ENCODE results near the gene GJA1. TPM values are rescaled to one million over a fixed set of nuclear protein-coding genes. Genes with fewer than 3 reads are reported as not detected.

The GJA1 gene
- total RNA-seq, 2 donors from 2014 or later: 95.6 to 97.2 TPM

- WGBS: 64% methylated on average over 2 of the region's 2 CpGs
- Histone ChIP-seq H3K4me3 (no peak overlapping the region), H3K4me1 (replicated peaks) (no peaks in the 10 kb centered on the region), H3K27ac (no peak overlapping the region), H3K36me3 (no peaks in the 10 kb centered on the region), H3K27me3 (replicated peaks; ENCODE audit: insufficient read depth) (no peaks in the 10 kb centered on the region), H3K9me3 (no peaks in the 10 kb centered on the region)
- intact Hi-C loops (cut with DNase I): no loop called here
- DNase-seq (ENCODE audit: low spot score): no peak
- no peak for TF ChIP-seq CTCF (IDR thresholded peaks at IDR 0.05)
- no peak for TF ChIP-seq POLR2A (IDR thresholded peaks at IDR 0.05)
Measured at GRCh38 chr6:121398127-121398526, 37.3 kb upstream of the GJA1 start.

GRCh38 chr6:121399966-121400365, 35.5 kb upstream of the GJA1 start:
- Histone ChIP-seq H3K9me3 (no peaks in the 10 kb centered on the region), H3K27me3 (replicated peaks; ENCODE audit: insufficient read depth) (no peaks in the 10 kb centered on the region), H3K4me3 (no peak overlapping the region), H3K4me1 (replicated peaks) (no peaks in the 10 kb centered on the region), H3K27ac (no peak overlapping the region), H3K36me3 (no peaks in the 10 kb centered on the region)
- intact Hi-C loops (cut with DNase I): no loop called here
- DNase-seq (ENCODE audit: low spot score): no peak
- 58% methylated on average over 2 of the region's 2 CpGs for WGBS
- no peak for TF ChIP-seq POLR2A (IDR thresholded peaks at IDR 0.05)
- no peak for TF ChIP-seq CTCF (IDR thresholded peaks at IDR 0.05)
- no peak for TF ChIP-seq POLR2AphosphoS5 (IDR thresholded peaks at IDR 0.05)

GRCh38 chr6:121403964-121404363, 31.5 kb upstream of the GJA1 start:
- Histone ChIP-seq H3K9me3 (no peaks in the 10 kb centered on the region), H3K27ac (no peak overlapping the region), H3K4me1 (replicated peaks) (no peaks in the 10 kb centered on the region), H3K4me3 (no peak overlapping the region), H3K27me3 (replicated peaks; ENCODE audit: insufficient read depth) (no peaks in the 10 kb centered on the region), H3K36me3 (no peaks in the 10 kb centered on the region)
- DNase-seq (ENCODE audit: low spot score): no peak
- intact Hi-C loops (cut with DNase I): no loop called here
- 74% methylated on average over 2 of the region's 2 CpGs for WGBS
- no peak for TF ChIP-seq POLR2AphosphoS5 (IDR thresholded peaks at IDR 0.05)

- intact Hi-C loops (cut with DNase I): no loop called here
- no peaks in the 10 kb centered on the region for H3K9me3 ChIP-seq
- DNase-seq (ENCODE audit: low spot score): no peak
- H3K36me3 ChIP-seq: no peaks in the 10 kb centered on the region
- TF ChIP-seq CTCF (IDR thresholded peaks at IDR 0.05) (no peak), POLR2A (IDR thresholded peaks at IDR 0.05) (no peak), POLR2AphosphoS5 (IDR thresholded peaks at IDR 0.05) (no peak)
- H3K4me1 ChIP-seq (replicated peaks): no peaks in the 10 kb centered on the region
- no peak overlapping the region for H3K4me3 ChIP-seq
- 67% methylated on average over 9 of the region's 9 CpGs for WGBS
- no peak overlapping the region for H3K27ac ChIP-seq
- no peaks in the 10 kb centered on the region for H3K27me3 ChIP-seq (replicated peaks; ENCODE audit: insufficient read depth)
Measured at GRCh38 chr6:121405306-121405705, 30.1 kb upstream of the GJA1 start.

DNA sequence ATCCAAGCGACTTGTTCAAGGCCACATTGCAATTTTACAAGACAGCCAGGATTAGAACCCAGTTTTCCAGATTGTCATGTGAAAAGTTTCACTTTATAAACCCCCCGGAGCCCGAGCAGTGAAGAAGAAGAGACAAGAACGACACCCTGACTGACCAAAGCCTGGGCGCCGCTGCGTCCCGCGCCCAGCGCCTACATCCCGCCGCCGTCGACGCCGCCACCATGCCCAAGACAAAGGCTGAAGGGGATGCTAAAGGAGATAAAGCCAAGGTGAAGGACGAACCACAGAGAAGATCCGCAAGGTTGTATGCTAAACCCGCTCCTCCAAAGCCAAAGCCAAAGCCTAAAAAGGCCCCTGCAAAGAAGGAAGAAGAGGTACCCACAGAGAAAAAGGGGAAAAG, 27.1 kb upstream of the GJA1 start:
- WGBS: 96% methylated on average over 19 of the region's 19 CpGs
- H3K9me3 ChIP-seq: no peaks in the 10 kb centered on the region
- no peaks in the 10 kb centered on the region for H3K36me3 ChIP-seq
- H3K4me1 ChIP-seq (replicated peaks): no peaks in the 10 kb centered on the region
- no peak for DNase-seq (ENCODE audit: low spot score)
- H3K4me3 ChIP-seq: no peak overlapping the region
- intact Hi-C loops (cut with DNase I): no loop called here
- H3K27me3 ChIP-seq (replicated peaks; ENCODE audit: insufficient read depth): no peaks in the 10 kb centered on the region
- TF ChIP-seq POLR2AphosphoS5 (IDR thresholded peaks at IDR 0.05) (no peak), POLR2A (IDR thresholded peaks at IDR 0.05) (no peak), CTCF (IDR thresholded peaks at IDR 0.05) (no peak)
- no peak overlapping the region for H3K27ac ChIP-seq

All from prostate gland (tissue), 2 donors.